HEK293T (cell line): ENCODE measurements around the gene KIF19.

Experiments used
- ARNT ChIP-seq: fragments of 450-650 bp; IDR thresholded peaks from 2 replicates; pipeline ENCODE4 v1.6.1; 2017; ENCODE audit warnings: mild to moderate bottlenecking
- BHLHE40 ChIP-seq: fragments of 450-650 bp; IDR thresholded peaks from 2 replicates; pipeline ENCODE4 v1.6.1; 2016; ENCODE audit warnings: mild to moderate bottlenecking, moderate library complexity, borderline replicate concordance
- CTBP1 ChIP-seq: fragments of 450-650 bp; IDR thresholded peaks from 2 replicates; pipeline ENCODE4 v1.6.1; 2016; ENCODE audit warnings: borderline replicate concordance
- ELF4 ChIP-seq: fragments of 450-650 bp; IDR thresholded peaks from 2 replicates; pipeline ENCODE4 v1.6.1; 2017; ENCODE audit warnings: antibody characterized with exemption
- FOXA1 ChIP-seq: fragments of 450-650 bp; IDR thresholded peaks from 2 replicates; pipeline ENCODE4 v1.6.1; 2016; ENCODE audit warnings: mild to moderate bottlenecking
- FOXK2 ChIP-seq: fragments of 450-650 bp; IDR thresholded peaks from 2 replicates; pipeline ENCODE4 v1.6.1; 2016; ENCODE audit warnings: mild to moderate bottlenecking
- FOXM1 ChIP-seq: fragments of 450-650 bp; IDR thresholded peaks from 2 replicates; pipeline ENCODE4 v1.6.1; 2017; ENCODE audit warnings: mild to moderate bottlenecking, borderline replicate concordance
- L3MBTL2 ChIP-seq: fragments of 450-650 bp; conservative IDR thresholded peaks from 2 replicates; pipeline ENCODE4 v1.6.1; 2016; ENCODE audit warnings: mild to moderate bottlenecking
- LEF1 ChIP-seq: fragments of 450-650 bp; IDR thresholded peaks from 2 replicates; pipeline ENCODE4 v1.6.1; 2017; ENCODE audit warnings: mild to moderate bottlenecking, borderline replicate concordance
- SP1 ChIP-seq: fragments of 450-650 bp; IDR thresholded peaks from 2 replicates; pipeline ENCODE4 v1.6.1; 2017
- SUZ12 ChIP-seq: fragments of 450-650 bp; IDR thresholded peaks from 2 replicates; pipeline ENCODE4 v1.6.1; 2016; ENCODE audit warnings: mild to moderate bottlenecking
- TARDBP ChIP-seq: fragments of 450-650 bp; IDR thresholded peaks from 2 replicates; pipeline ENCODE4 v1.6.1; 2016
- ZNF384 ChIP-seq: fragments of 450-650 bp; IDR thresholded peaks from 2 replicates; pipeline ENCODE4 v1.6.1; 2016

GRCh38 chr17:74385201-74385600 lies 59.2 kb downstream of the KIF19 start:
- no peak for TF ChIP-seq FOXA1
- TF ChIP-seq ZNF384: no peak
- no peak for TF ChIP-seq LEF1
- TF ChIP-seq BHLHE40: no peak
- no peak for TF ChIP-seq CTBP1
- no peak for TF ChIP-seq ELF4
- no peak for TF ChIP-seq FOXM1
- TF ChIP-seq FOXK2: no peak
- no peak for TF ChIP-seq SUZ12
- TF ChIP-seq SP1: no peak
- TF ChIP-seq L3MBTL2: no peak
- TF ChIP-seq TARDBP: no peak
- no peak for TF ChIP-seq ARNT
